Measurements from ENCODE around the gene SOBP. TPM values are rescaled to one million over a fixed set of nuclear protein-coding genes. Genes with fewer than 3 reads are reported as not detected.

Gene SOBP
- total and polyA plus RNA-seq, 10 donors = 0.87 to 7.8 (median 4.9) TPM

- 0 to 3% (median 1%) methylated on average over 16 to 30 of the region's 30 CpGs for WGBS, 5 donors
These were observed 735 bp downstream of the SOBP start for GRCh38 chr6:107490566-107491137.

GRCh38 chr6:107491138-107491609 lies 1.3 kb downstream of the SOBP start:
- Histone ChIP-seq H3K27ac (peak overlapping the region in 5 of 8 donors; percentile 12 to 75 (median 64)), H3K9me3 (no peaks in the 10 kb centered on the region), H3K36me3 (no peaks in the 10 kb centered on the region), H3K27me3 (replicated peaks in 1 of 7) (peaks cover 0 to 76% (median 41%) of the 10 kb centered on the region in 7 donors), H3K4me3 (peak overlapping the region; percentile 61 to 87 (median 72)), H3K4me1 (peaks cover 11 to 72% (median 44%) of the 10 kb centered on the region in 6 donors)
- intact Hi-C loops (cut with DNase I; ENCODE audit: low total_unique reads) = no loop called here
- peak; percentile 80 for DNase-seq
- 2 to 3% (median 2%) methylated on average over 11 to 38 of the region's 38 CpGs for WGBS, 5 donors
- TF ChIP-seq POLR2AphosphoS5 (IDR thresholded peaks at IDR 0.05) (no peak), POLR2A (IDR thresholded peaks at IDR 0.05) (no peak), CTCF (IDR thresholded peaks at IDR 0.05 in 8 of 11, conservative IDR thresholded peaks at IDR 0.05 in 3 of 11) (no peak)

More at GRCh38 chr6:107490566-107491137, 735 bp downstream of the SOBP start:
- H3K4me1 ChIP-seq = peaks cover 11 to 67% (median 41%) of the 10 kb centered on the region in 6 donors
- intact Hi-C loops (cut with DNase I; ENCODE audit: low total_unique reads) = no loop called here
- TF ChIP-seq POLR2A (IDR thresholded peaks at IDR 0.05) = no peak
- TF ChIP-seq POLR2AphosphoS5 (IDR thresholded peaks at IDR 0.05) = no peak
- no peak for TF ChIP-seq CTCF (IDR thresholded peaks at IDR 0.05 in 8 of 11, conservative IDR thresholded peaks at IDR 0.05 in 3 of 11)
- peaks cover 0 to 81% (median 41%) of the 10 kb centered on the region in 7 donors for H3K27me3 ChIP-seq (replicated peaks in 1 of 7)
- H3K27ac ChIP-seq = peak overlapping the region in 7 of 8 donors; percentile 58 to 75 (median 66)
- H3K9me3 ChIP-seq = no peaks in the 10 kb centered on the region
- DNase-seq = no peak
- H3K36me3 ChIP-seq = no peaks in the 10 kb centered on the region
- H3K4me3 ChIP-seq = peak overlapping the region; percentile 61 to 87 (median 72)

GRCh38 chr6:107491760-107492660 lies 2.1 kb downstream of the SOBP start:
- Histone ChIP-seq H3K4me1 (peaks cover 11 to 79% (median 46%) of the 10 kb centered on the region in 6 donors), H3K27ac (peak overlapping the region in 1 of 8 donors; percentile 55), H3K36me3 (no peaks in the 10 kb centered on the region), H3K9me3 (no peaks in the 10 kb centered on the region), H3K27me3 (replicated peaks in 1 of 7) (peaks cover 0 to 68% (median 41%) of the 10 kb centered on the region in 7 donors), H3K4me3 (peak overlapping the region in 7 of 8 donors; percentile 68 to 87 (median 73))
- no peak for DNase-seq
- 54 to 64% (median 57%) methylated on average over 14 of the region's 14 CpGs for WGBS, 5 donors
- intact Hi-C loops (cut with DNase I; ENCODE audit: low total_unique reads) = no loop called here
- TF ChIP-seq POLR2A (IDR thresholded peaks at IDR 0.05) = no peak
- no peak for TF ChIP-seq CTCF (IDR thresholded peaks at IDR 0.05 in 8 of 11, conservative IDR thresholded peaks at IDR 0.05 in 3 of 11)
